Fibroblast of the aortic adventitia (primary cell): Measurements from ENCODE around the gene BAIAP2L1. TPM values are rescaled to one million over a fixed set of nuclear protein-coding genes. Genes with fewer than 3 reads are reported as not detected.

ENCODE experiments used
- DNase-seq: peaks from one replicate; pipeline ENCODE4 v3.0.0-alpha.2; 2010; ENCODE audit warnings: low read depth
- H3K4me3 ChIP-seq: 2 replicates; pipeline ENCODE4 v1.5.1; 2011; ENCODE audit warnings: low read depth, mild to moderate bottlenecking, control low read depth, low read length, moderate library complexity
- total RNA-seq: library from RNA; depleted of rRNA; stranded (reverse); fragments of >200 nt; gene quantifications from 2 replicates; pipeline ENCODE4 v1.2.3, GENCODE V29; 2012; ENCODE audit warnings: low replicate concordance
- TF ChIP-seq, protein P1 (sequence below): IDR thresholded peaks from 2 replicates; pipeline ENCODE4 v1.5.1; 2011; ENCODE audit warnings: mild to moderate bottlenecking, low read length, control low read depth, inconsistent platforms; ENCODE audit not compliant: insufficient read depth

BAIAP2L1 gene
- total RNA-seq, 1 donor: 2.8 TPM

DNA sequence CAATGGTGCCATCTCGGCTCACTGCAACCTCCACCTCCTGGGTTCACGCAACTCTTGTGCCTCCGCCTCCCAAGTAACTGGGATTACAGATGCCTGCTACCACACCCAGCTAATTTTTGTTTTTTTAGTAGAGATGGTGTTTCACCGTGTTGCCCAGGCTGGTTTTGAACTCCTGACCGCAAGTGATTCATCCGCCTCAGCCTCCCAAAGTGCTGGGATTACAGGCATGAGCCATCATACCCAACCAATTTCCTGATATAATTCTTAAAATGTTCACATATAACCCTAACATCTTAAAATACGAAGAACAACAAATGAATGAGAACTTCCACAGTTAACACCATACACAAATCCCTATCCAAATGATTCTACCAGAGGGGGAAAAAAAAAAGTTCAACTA is 31.2 kb downstream of the BAIAP2L1 start:
- TF ChIP-seq, protein P1, sequence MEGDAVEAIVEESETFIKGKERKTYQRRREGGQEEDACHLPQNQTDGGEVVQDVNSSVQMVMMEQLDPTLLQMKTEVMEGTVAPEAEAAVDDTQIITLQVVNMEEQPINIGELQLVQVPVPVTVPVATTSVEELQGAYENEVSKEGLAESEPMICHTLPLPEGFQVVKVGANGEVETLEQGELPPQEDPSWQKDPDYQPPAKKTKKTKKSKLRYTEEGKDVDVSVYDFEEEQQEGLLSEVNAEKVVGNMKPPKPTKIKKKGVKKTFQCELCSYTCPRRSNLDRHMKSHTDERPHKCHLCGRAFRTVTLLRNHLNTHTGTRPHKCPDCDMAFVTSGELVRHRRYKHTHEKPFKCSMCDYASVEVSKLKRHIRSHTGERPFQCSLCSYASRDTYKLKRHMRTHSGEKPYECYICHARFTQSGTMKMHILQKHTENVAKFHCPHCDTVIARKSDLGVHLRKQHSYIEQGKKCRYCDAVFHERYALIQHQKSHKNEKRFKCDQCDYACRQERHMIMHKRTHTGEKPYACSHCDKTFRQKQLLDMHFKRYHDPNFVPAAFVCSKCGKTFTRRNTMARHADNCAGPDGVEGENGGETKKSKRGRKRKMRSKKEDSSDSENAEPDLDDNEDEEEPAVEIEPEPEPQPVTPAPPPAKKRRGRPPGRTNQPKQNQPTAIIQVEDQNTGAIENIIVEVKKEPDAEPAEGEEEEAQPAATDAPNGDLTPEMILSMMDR: no peak
- DNase-seq: no peak
- H3K4me3 ChIP-seq: no peak overlapping the region

DNA sequence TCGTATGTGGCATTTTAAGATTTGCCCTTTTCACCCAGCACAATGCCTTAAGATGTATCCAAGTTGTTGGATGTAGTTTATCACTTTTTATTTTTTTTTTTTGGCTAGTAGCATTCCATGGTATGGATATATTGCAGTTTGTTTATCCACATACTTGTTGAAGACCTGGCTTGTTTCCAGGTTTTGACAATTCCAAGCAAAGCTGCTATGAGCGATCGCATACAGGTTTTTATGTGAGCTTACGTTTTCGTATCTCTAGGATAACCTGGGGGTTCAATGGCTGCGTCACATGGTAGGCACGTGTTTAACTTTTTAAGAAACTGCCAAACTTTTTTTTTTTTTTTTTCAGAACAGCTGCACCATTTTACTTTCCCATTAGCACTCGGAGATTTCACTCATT is 32.2 kb downstream of the BAIAP2L1 start:
- H3K4me3 ChIP-seq: no peak overlapping the region
- TF ChIP-seq, protein P1: no peak
- DNase-seq: peak; percentile 13

DNA sequence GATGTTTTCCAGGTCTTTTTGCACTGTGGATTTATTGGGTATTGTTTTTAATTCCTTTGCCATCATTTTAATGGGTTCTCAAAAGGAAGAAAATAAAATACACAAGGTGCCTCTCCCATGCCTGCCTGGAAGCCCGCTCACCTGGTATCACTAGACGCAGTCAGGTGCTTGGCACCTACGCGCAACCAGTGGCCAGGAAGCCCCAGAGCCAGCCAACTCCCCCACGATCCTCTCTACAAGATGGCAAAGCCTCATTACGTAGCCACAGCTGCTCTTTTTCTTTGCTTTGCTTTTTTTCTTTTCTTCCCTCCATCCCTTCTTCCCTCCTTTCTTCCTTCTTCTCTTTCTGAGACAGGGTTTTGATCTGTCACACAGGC is 34.3 kb downstream of the BAIAP2L1 start:
- TF ChIP-seq, protein P1: no peak
- no peak for DNase-seq
- no peak overlapping the region for H3K4me3 ChIP-seq

DNA sequence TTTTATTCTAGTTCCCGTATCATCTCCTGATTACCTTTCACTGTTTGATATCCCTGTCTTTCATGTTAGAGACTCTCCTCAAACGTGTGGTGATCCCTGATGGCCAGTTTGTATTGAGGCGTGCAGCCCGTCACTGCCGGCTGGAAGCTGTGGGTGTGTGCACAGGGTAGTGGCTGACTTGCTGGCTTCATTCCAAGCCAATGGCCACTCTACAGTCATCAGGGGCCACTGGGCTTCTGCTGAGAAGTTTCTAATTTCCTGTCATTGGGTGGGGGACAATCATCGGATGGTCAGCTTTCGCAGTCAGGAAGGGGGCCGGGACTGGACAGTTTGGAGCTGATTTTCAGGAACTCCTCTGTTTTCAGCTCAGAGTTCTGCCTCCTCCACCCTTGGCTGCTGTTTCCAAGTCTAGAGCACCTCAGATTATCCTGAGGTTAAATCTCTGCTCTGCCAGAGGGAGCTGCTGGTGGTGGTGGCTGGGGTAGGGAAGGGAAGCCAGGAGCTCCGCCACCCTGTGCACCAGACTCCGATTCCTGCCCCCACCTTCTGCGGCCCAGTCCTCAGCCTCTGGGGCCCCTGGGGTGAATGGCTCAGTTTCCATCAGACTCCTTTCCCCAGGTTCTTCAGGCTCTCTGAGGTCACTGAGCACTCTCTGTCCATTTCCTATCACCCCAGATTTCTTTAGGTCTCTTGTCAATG is 34.9 kb downstream of the BAIAP2L1 start:
- no peak for DNase-seq
- TF ChIP-seq, protein P1: no peak
- no peak overlapping the region for H3K4me3 ChIP-seq

DNA sequence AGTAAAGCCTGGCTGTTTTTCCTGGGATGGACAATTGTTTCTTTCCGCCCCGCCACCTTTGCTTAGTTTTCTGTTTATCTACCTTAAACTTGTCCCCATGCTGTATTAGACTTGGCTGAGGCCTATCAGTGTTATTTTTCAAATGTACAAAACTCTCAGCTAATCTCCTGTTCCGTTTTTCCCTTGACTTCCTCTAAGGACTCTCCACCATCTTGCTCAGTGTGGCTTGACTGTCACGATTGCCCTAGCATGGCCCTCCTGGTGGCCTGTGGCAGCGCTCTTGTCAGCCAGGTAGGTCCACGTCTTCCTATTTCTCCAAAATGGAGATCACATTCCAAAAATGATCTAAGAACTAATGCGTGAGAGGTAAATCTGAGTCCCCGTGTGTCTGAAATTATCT is 36.7 kb downstream of the BAIAP2L1 start:
- no peak overlapping the region for H3K4me3 ChIP-seq
- TF ChIP-seq, protein P1: no peak
- no peak for DNase-seq

DNA sequence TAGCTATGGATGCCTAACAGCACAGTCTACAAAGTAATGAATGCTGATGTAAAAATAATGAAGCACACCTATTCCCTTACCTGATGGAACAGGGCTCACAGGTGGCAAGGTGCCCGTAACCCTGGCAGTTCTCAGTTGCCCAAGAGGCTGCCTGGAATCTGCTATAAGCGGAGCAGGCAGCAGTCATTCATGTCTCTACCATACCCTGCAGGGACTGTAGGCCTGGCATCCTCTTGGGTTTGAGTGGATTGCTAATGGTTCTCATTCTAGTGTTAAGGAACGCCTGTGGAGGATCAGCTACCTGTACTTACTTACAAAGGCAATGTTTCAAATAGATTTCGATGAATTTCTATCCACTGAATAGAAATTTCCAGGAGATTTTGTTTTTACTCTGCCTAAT is 38.4 kb downstream of the BAIAP2L1 start:
- no peak overlapping the region for H3K4me3 ChIP-seq
- no peak for DNase-seq
- TF ChIP-seq, protein P1: no peak
